GM18511 (cell line): ENCODE results near the gene AGL.
"Not testable (repeated sequence)": the region's sequence is repeated elsewhere in the genome, so short reads cannot be mapped to it uniquely, and the experiment has no call there.

Source experiments
- ATAC-seq: cut with Tn5 transposase; IDR thresholded peaks from one replicate; pipeline ENCODE4 v1.9.1; 2021; ENCODE audit warnings: mild to moderate bottlenecking, moderate library complexity; ENCODE audit not compliant: unreplicated experiment

AGL gene

GRCh38 chr1:99850459-99851291, 514 bp downstream of the AGL start:
- peak; percentile 10 for ATAC-seq

GRCh38 chr1:99851850-99852454, 1.8 kb downstream of the AGL start:
- no peak for ATAC-seq

- no peak for ATAC-seq
Measured at GRCh38 chr1:99852648-99853047, 2.5 kb downstream of the AGL start.

- ATAC-seq: no peak
Measured at GRCh38 chr1:99855914-99856450, 5.8 kb downstream of the AGL start.

- ATAC-seq: not testable (repeated sequence)
Measured at GRCh38 chr1:99857041-99857440, 6.9 kb downstream of the AGL start.

- no peak for ATAC-seq
Measured at GRCh38 chr1:99858286-99858685, 8.1 kb downstream of the AGL start.

- no peak for ATAC-seq
Measured at GRCh38 chr1:99858881-99859280, 8.7 kb downstream of the AGL start.

GRCh38 chr1:99860703-99861102, 10.5 kb downstream of the AGL start:
- ATAC-seq: no peak

GRCh38 chr1:99867682-99868081, 17.5 kb downstream of the AGL start:
- ATAC-seq: no peak

GRCh38 chr1:99869304-99869703, 19.1 kb downstream of the AGL start:
- no peak for ATAC-seq

GRCh38 chr1:99869723-99870122, 19.6 kb downstream of the AGL start:
- ATAC-seq: no peak

- ATAC-seq: no peak
Measured at GRCh38 chr1:99872063-99872462, 21.9 kb downstream of the AGL start.

GRCh38 chr1:99877568-99877967, 27.4 kb downstream of the AGL start:
- no peak for ATAC-seq

- no peak for ATAC-seq
Measured at GRCh38 chr1:99886179-99886578, 36.0 kb downstream of the AGL start.

- ATAC-seq: no peak
Measured at GRCh38 chr1:99886841-99887240, 36.7 kb downstream of the AGL start.

GRCh38 chr1:99887890-99888289, 37.7 kb downstream of the AGL start:
- ATAC-seq: no peak

GRCh38 chr1:99891997-99892396, 41.8 kb downstream of the AGL start:
- ATAC-seq: no peak

GRCh38 chr1:99903278-99903677, 53.1 kb downstream of the AGL start:
- ATAC-seq: not testable (repeated sequence)

GRCh38 chr1:99906535-99906934, 56.4 kb downstream of the AGL start:
- no peak for ATAC-seq

GRCh38 chr1:99917214-99917613, 67.1 kb downstream of the AGL start:
- no peak for ATAC-seq

GRCh38 chr1:99919220-99919619, 69.1 kb downstream of the AGL start:
- ATAC-seq: no peak

- no peak for ATAC-seq
Measured at GRCh38 chr1:99934801-99935200, 84.6 kb downstream of the AGL start.
